ENCODE results near the gene DSG4.

Gene DSG4

DNA sequence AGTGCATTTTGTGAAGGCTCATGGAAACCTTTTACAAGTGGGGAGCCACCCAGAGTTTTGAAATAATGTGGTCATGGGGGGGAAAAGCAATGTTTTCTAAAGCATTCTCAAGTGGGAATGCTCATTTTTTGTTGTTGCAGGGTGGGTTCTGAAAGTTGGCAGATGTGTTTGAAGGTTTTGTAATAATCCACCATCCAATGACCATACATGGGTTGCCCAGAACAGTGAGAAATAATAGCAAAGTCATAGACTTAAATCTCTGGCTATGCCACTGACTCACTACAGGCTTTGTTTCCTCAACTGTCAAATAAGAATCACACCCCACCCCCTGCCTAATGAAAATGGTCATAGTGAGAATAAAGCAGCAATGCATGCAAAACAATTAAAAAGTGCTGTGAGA lies 73.8 kb downstream of the DSG4 start:
- FAIRE-seq = no peak

DNA sequence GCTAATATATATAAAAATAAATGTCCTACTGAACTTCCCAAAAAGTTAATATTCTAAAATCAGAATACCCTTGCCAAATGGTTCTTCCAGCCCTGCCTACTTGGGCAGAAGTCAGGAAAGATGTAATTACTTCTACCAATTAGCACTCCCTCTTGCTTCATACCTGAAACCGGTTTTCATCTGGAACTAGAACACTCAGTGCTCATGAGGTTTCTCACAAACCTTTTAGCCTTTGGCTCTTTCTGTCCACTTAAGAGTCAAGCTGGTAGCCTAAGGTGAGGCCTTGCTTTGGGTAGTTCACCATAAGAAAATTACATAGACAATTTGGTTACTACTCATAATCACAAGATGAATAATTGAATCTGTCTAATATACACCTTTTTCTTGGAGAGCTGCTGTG lies 75.0 kb downstream of the DSG4 start:
- FAIRE-seq = no peak

DNA sequence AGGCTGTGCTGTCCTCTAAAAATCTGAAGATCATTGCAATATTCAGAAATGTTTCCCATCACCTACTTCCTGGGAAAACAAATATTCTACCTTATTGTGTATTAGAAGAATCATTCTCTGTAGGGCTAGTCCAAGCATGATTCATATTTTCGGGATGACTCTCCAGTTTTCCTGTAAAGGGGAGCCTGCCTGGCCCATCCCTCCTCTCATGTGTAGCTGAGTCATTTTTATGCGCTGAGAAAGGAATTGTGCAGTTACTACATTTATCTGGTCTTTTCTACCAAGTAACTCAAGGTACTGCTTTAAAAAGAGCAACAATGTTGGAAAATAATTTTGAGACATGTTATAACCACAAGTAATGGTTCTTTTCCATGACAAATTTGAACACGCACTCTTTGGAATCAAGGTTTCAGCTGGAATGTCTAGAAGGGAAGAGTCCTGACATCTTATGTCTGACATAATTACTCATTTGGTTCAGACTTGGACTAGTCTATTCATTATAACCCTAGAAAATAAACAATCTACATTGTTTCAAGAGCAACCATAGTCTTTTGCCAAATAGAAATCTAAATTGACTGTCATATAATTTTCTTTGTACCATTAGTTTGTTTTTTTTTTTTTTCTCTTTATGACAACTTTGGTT lies 77.6 kb downstream of the DSG4 start:
- no peak for FAIRE-seq

Data from endometrium (tissue), 2 donors.